Activated naive CD8-positive, alpha-beta T cell treated with anti-CD3 and anti-CD28 coated beads for 36 hours (primary cell): ENCODE results near the gene ANKRD13B. TPM values are rescaled to one million over a fixed set of nuclear protein-coding genes. Genes with fewer than 3 reads are reported as not detected.

Experiments
- DNase-seq: peaks from one replicate; pipeline ENCODE4 v3.0.0; 2021
- H3K27ac Mint-ChIP-seq: one replicate; pipeline ENCODE4 v1.8.0; 2022; ENCODE audit warnings: mild to moderate bottlenecking, moderate library complexity, mixed read lengths
- H3K27me3 Mint-ChIP-seq: one replicate; pipeline ENCODE4 v1.8.0; 2022; ENCODE audit warnings: mild to moderate bottlenecking, mixed read lengths
- H3K36me3 Mint-ChIP-seq: one replicate; pipeline ENCODE4 v1.8.0; 2021; ENCODE audit warnings: mild to moderate bottlenecking, mixed read lengths
- H3K4me1 Mint-ChIP-seq: one replicate; pipeline ENCODE4 v1.8.0; 2021; ENCODE audit warnings: mixed read lengths
- H3K4me3 Mint-ChIP-seq: one replicate; pipeline ENCODE4 v1.8.0; 2022; ENCODE audit warnings: mild to moderate bottlenecking, moderate library complexity, mixed read lengths
- H3K9me3 Mint-ChIP-seq: one replicate; pipeline ENCODE4 v1.8.0; 2022; ENCODE audit warnings: mixed read lengths
- total RNA-seq, 2 experiments: library from RNA; stranded (reverse); gene quantifications; one replicate each; pipeline ENCODE4 v1.2.3, GENCODE V29; 2021

The ANKRD13B gene
- total RNA-seq, 2 experiments from 2014 or later: 17.9 to 20.8 TPM

DNA sequence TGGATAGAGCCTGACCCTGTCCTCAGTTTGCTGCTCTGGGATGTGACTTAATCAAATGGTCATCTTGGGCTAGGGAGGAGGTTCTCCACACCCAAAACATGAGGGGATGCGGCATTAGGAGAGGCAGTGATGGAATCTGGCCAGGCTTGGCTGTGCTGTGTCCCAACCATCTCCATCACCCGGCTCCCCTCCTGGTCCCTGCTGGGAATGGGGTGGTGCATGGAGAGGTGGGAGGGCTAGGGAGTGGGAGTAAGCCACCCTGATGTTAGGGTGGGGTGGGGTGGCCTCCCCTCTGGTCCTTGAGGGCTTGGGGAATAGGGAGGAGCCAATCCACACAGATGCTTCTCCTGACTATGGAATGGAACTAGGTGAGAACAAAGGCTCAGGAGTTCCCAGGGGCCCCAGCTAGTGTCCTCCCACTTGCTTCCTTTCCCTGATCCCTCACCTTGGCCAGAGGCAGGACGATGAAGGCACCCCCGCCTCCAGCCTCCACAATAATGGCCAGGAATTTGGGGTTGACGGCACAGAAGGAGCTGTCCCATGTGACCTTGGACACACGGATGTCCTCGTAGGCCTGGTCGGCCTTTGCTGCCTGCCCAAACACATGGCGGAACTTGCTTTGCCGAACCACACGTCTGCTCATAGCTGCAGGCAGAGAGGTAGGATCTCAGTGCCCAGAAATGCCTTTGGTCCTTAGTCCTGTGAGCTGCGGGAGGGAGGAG, 28.0 kb downstream of the ANKRD13B start:
- no peak overlapping the region for H3K27ac Mint-ChIP-seq
- DNase-seq: no peak
- no peak overlapping the region for H3K4me3 Mint-ChIP-seq
- H3K9me3 Mint-ChIP-seq: no peaks in the 10 kb centered on the region
- H3K4me1 Mint-ChIP-seq: peaks cover 58% of the 10 kb centered on the region
- peaks cover 9% of the 10 kb centered on the region for H3K36me3 Mint-ChIP-seq
- H3K27me3 Mint-ChIP-seq: no peaks in the 10 kb centered on the region

DNA sequence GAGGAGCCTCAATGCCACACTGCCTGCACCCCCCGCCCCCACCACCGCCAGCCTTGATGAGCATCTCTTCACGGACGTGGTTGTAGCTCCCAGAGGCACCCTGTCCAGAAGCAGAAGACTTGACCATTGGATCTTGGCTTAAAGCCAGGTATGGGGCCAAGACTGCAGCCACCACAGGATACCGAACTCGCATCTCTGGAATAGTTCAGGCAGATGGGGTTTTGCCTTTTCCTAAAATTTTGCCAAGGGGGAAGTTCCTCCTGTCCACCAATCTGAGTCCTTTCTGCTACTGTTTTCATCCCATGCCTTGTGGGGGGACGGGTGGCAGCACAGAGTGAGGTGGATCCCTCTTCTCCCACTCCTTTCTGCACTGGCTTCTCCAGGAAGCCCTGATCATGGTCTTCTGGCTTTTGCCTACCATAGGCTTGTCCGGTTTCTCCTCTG, 28.8 kb downstream of the ANKRD13B start:
- Mint-ChIP-seq H3K27ac (no peak overlapping the region), H3K36me3 (peaks cover 9% of the 10 kb centered on the region), H3K4me1 (peaks cover 55% of the 10 kb centered on the region), H3K27me3 (no peaks in the 10 kb centered on the region), H3K4me3 (peak overlapping the region; percentile 75), H3K9me3 (no peaks in the 10 kb centered on the region)
- DNase-seq: no peak

DNA sequence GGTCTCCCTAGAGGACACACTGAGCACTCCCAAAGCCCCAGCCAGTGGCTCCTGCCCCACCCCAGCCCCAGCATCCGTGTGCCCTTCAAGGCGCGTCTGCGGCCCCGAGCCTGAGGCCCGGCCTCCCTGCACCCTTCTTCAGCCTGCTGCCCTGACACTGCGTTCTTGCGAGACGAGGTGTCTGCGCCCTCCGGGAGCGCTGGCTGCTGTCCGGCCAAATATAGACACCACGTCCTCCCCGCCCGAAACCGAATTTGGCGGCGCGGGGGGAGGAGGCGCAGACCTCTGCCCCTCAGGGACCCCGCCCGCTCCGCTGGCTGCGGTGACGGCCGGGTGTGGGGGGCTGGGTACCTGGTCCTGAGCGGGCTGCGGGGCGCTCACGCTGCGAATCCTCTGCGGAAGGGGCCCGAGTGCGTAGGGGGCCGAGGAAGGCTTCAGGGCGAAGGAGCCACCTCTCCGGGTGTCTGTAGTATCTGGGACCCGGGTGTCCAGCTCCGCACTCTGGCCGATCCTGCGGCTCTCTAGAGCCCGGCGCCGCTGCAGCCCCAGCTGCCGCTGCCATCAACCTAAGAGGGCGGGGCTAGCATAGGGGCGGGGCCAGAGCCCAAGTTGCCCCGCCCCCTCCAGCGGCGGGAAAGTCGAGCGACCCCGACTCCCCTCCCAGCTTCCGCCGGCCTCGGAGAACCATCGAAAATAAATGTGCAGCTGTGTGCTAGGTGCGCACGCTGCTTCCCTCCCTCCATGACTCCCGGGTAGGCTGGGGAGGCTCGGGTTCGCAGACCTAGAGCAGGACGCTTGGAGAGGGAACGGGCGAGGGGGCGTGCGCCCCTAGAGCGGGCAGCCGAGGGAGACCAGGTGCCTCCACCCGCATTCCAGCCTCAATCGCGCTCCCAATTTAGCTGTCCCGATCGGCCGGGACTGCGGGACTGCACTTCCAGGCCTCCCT, 29.7 kb downstream of the ANKRD13B start, which contains the start of gene CORO6:
Gene CORO6 (minus strand): TSS at position 576 of the 946 bp plus-strand sequence. CDS start 1,491 bp downstream, outside the sequence.
- peaks cover 9% of the 10 kb centered on the region for H3K36me3 Mint-ChIP-seq
- no peaks in the 10 kb centered on the region for H3K27me3 Mint-ChIP-seq
- H3K4me1 Mint-ChIP-seq: peaks cover 54% of the 10 kb centered on the region
- DNase-seq: peak; percentile 71
- no peaks in the 10 kb centered on the region for H3K9me3 Mint-ChIP-seq
- H3K4me3 Mint-ChIP-seq: peak within 1 kb of the TSS; percentile 75
- H3K27ac Mint-ChIP-seq: peak within 1 kb of the TSS; percentile 75

DNA sequence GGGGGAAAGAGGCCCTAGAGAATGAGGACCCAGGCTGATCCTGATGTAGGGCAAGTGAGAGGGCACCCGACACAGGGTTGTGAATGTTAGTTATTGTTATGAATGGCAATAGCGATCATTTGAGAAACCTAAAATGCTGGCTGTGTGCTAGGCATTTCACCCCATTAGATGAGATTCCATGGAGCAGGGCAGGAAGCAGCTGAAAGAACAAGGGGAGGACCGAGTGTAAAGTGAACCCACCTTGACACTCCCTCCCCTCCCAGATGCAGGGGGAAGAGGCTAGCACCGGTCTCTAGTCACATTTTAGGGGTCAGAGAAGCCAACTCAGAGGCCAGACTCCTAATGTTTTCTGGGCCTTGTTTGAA, 30.3 kb downstream of the ANKRD13B start:
- Mint-ChIP-seq H3K4me1 (peaks cover 55% of the 10 kb centered on the region), H3K9me3 (no peaks in the 10 kb centered on the region), H3K27ac (peak overlapping the region; percentile 75)

DNA sequence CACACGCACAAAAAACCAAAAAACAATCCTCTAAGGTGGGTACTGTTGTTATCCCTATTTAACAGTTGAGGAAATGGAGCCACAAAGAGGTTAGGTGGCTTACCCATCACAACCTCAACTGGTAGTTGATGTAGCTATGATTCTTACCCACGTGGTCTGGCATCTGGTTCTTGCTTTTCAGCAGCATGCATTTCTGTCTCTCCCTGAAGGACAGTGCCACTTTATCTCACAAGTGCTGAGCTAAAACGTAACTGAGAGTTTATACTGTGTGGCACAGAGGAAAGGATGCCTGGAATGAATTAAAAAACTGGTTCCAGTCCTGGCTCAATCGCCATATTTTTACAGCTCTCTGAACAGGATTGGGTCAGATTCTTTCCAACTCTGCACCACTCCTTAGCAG, 31.7 kb downstream of the ANKRD13B start:
- Mint-ChIP-seq H3K9me3 (no peaks in the 10 kb centered on the region), H3K27me3 (no peaks in the 10 kb centered on the region), H3K4me1 (peaks cover 66% of the 10 kb centered on the region), H3K36me3 (peaks cover 11% of the 10 kb centered on the region), H3K4me3 (no peak overlapping the region), H3K27ac (peak overlapping the region; percentile 75)
- no peak for DNase-seq

More for the DNA sequence above, 30.3 kb downstream of the ANKRD13B start:
- H3K36me3 Mint-ChIP-seq: peaks cover 9% of the 10 kb centered on the region
- no peak for DNase-seq
- no peaks in the 10 kb centered on the region for H3K27me3 Mint-ChIP-seq
- H3K4me3 Mint-ChIP-seq: peak overlapping the region; percentile 75

DNA sequence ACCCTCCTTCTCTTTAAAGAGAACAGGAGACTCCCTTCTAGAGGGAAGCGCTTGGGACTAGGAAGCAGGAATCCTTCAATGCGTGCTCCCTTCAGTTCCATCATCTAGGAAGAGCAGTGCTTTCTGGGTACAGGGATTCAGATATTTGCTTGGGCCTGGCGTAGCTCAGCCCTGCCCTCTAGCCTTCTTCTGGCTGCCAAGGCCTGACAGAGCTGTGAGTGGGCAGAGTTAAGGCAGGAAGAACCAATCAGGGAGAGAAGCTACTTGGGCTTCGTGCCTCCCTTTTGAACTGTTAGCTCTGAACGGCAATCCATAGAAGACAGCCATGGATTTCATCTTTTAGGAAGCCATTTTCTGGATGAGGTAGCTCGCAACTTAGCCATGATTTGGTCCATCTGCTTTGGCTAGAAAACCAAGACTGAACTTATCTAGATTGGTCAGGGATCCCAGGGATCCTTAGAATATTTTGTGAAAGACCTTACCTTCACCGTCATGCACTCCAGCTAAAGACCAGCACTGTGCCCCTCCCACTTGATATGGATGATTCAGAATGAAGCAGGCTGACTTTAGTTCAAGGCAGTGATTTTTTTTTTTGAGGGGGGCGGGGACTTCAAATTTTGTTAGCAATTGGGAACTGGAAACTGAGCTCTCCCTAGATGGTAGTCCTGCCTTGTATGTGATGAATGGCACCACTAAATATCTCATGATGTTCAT, 32.3 kb downstream of the ANKRD13B start:
- DNase-seq: no peak
- Mint-ChIP-seq H3K4me3 (no peak overlapping the region), H3K4me1 (peaks cover 70% of the 10 kb centered on the region), H3K27me3 (no peaks in the 10 kb centered on the region), H3K27ac (peak overlapping the region; percentile 75), H3K9me3 (no peaks in the 10 kb centered on the region), H3K36me3 (peaks cover 11% of the 10 kb centered on the region)

DNA sequence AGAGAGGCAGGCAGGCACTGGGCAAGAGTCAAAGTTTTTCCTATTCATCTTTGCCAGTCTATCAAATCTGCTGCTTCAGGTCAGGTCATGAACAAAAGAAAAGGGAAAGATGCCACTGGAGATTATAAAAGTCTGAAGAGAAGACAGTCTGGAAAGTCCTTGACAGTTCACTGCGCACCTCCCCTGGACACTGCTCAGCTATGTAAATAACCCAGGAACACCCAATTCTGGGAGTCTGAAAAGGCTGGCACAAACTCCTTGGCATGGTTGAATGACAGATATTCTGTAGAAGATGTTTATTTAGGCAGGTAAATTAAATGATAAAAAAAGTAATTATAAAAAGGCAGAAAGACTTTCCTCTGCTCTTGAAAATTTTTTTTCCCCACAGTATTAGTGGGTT, 35.0 kb downstream of the ANKRD13B start:
- no peak for DNase-seq
- Mint-ChIP-seq H3K27me3 (no peaks in the 10 kb centered on the region), H3K36me3 (peaks cover 15% of the 10 kb centered on the region), H3K27ac (no peak overlapping the region), H3K9me3 (no peaks in the 10 kb centered on the region), H3K4me1 (peaks cover 59% of the 10 kb centered on the region), H3K4me3 (no peak overlapping the region)

DNA sequence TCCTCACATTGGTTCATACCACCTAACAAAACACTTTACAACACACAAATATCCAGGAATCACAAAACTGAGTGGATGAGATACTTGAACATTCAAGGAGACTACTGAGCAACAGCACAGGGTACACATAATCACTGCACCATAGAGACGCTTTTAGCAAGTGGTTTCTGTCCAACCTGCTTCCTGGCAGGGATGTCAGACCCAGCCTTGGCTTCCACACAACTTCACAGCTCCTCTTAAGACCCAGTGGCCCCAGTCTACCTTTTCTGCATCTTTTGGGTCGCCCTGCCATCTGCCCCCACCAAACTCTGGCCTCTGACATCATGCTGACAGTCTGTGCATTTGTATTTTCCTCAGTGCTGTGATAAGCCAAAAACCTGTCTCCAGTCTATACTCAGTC, 35.7 kb downstream of the ANKRD13B start:
- Mint-ChIP-seq H3K27me3 (no peaks in the 10 kb centered on the region), H3K36me3 (peaks cover 15% of the 10 kb centered on the region), H3K4me1 (peaks cover 52% of the 10 kb centered on the region), H3K9me3 (no peaks in the 10 kb centered on the region), H3K4me3 (no peak overlapping the region), H3K27ac (peak overlapping the region; percentile 13)
- no peak for DNase-seq

DNA sequence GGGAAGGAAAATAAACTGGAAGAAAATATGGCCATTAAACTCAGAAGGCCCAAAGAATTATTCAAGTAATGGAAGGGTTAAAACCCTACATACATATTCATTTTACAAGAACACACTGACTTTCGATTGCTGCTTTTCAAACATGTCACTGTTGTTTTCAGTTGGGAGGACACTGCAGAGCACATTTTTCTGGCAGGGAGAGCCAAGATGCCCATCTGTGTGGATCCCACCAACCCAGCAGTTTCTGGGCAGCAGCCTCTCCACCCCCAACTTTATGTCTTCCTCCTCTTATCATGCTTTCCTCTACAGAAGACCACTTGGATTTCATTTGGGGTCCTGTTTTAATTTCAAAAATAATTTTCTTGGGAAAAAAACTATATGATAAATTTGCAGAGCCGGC, 36.9 kb downstream of the ANKRD13B start:
- Mint-ChIP-seq H3K4me3 (no peak overlapping the region), H3K9me3 (no peaks in the 10 kb centered on the region), H3K36me3 (peaks cover 16% of the 10 kb centered on the region), H3K27me3 (no peaks in the 10 kb centered on the region), H3K27ac (peak overlapping the region; percentile 36), H3K4me1 (peaks cover 43% of the 10 kb centered on the region)
- DNase-seq: no peak

DNA sequence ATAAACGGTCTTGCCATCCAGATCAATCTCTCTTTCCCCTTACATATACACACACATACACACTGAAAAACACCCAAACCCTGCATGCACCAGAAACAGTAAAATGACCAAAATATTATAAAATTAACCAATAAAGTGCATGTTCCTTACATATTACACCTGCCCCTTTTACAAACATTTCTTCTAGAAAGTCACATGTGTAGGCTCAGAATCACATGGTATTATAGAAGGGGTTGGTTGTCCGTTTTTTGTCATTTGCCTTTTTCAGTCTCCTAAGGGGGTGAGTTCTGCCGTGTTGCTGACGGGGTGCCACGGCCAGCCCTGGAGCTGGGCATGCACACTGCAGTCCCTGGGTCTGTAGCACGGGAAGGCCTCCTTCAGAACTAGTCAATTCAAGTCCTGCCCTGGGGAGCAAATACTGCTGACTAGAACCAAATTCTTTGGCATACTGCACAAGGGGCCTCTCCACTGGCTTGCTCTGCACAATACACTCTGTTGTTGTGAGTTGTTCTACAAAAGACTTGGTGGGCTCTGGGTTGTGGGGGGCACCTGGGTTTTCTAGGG, 37.8 kb downstream of the ANKRD13B start:
- H3K27ac Mint-ChIP-seq: no peak overlapping the region
- no peak for DNase-seq
- peaks cover 11% of the 10 kb centered on the region for H3K36me3 Mint-ChIP-seq
- H3K27me3 Mint-ChIP-seq: no peaks in the 10 kb centered on the region
- no peak overlapping the region for H3K4me3 Mint-ChIP-seq
- no peaks in the 10 kb centered on the region for H3K9me3 Mint-ChIP-seq
- peaks cover 35% of the 10 kb centered on the region for H3K4me1 Mint-ChIP-seq

DNA sequence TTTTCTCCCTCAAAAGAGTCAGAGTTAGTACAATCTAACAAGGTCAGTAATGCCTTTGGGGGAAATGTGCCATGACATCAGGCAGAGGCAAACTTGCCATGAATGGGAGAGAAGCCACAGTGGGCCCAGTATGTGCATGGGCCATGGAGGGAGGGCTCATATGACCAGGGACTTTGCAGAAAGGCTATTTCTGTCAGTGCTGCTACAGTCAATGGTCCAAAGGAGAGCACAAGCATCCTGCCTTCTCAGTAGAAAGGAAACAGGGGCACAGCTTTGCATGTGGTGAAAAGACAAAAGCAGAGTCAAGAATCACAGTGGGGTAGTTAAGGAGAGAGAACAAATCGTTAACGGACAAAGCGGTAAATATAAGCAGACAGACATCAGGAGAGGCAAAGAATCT, 41.0 kb downstream of the ANKRD13B start:
- Mint-ChIP-seq H3K36me3 (peaks cover 19% of the 10 kb centered on the region), H3K4me1 (peaks cover 16% of the 10 kb centered on the region), H3K4me3 (no peak overlapping the region), H3K27me3 (no peaks in the 10 kb centered on the region), H3K27ac (peak overlapping the region; percentile 22), H3K9me3 (no peaks in the 10 kb centered on the region)
- no peak for DNase-seq

DNA sequence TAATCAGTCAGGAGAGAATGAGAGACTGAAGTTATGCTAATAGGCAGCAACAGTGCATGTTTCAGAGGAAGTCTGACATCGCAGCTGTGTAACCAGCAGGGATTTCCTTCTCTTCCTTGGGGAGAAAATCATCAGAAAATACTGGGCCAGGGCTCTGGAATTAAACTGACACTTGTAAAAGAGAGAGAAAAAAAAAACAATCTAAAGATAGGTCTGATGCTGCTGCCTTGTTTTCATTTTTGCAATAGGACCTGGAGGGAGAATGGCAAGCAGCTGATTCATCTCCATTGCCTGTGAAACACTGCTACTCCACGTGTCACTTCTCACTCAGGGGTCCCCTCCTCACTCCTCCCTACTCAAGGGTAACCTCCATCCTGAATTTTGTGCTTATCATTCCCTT, 47.5 kb downstream of the ANKRD13B start:
- Mint-ChIP-seq H3K27ac (peak overlapping the region; percentile 77), H3K27me3 (no peaks in the 10 kb centered on the region), H3K36me3 (peaks cover 22% of the 10 kb centered on the region), H3K9me3 (no peaks in the 10 kb centered on the region), H3K4me3 (no peak overlapping the region), H3K4me1 (peaks cover 37% of the 10 kb centered on the region)
- DNase-seq: no peak

DNA sequence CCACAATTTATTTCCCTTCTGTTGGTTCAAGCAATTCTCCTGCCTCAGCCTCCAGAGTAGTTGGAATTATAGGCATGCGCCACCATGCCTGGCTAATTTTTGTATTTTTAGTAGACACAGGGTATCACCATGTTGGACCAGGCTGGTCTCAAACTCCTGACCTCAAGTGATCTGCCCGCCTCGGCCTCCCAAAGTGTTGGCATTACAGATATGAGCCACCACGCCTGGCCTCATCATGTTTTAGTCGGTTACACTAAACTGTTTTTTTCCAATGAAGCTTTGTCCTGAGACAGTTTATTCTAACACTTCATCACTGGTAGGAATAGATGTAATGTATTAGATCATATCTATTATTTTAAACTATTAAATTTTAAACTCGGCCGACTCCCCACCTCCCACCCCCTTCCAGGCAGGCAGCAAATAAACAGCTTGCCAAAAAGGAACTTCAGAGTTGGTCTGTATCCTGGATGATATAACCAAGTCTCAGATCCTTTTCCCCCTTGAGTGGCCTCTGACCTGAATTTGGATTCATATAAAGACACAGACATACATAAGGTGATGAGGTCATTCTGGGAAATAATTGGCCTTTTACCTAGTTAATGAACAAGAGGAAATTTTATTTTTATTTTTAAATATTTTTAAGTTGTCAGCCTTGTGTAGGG, 48.2 kb downstream of the ANKRD13B start:
- no peak overlapping the region for H3K4me3 Mint-ChIP-seq
- peaks cover 21% of the 10 kb centered on the region for H3K36me3 Mint-ChIP-seq
- peaks cover 44% of the 10 kb centered on the region for H3K4me1 Mint-ChIP-seq
- no peak for DNase-seq
- H3K27ac Mint-ChIP-seq: peak overlapping the region; percentile 77
- H3K27me3 Mint-ChIP-seq: no peaks in the 10 kb centered on the region
- no peaks in the 10 kb centered on the region for H3K9me3 Mint-ChIP-seq

DNA sequence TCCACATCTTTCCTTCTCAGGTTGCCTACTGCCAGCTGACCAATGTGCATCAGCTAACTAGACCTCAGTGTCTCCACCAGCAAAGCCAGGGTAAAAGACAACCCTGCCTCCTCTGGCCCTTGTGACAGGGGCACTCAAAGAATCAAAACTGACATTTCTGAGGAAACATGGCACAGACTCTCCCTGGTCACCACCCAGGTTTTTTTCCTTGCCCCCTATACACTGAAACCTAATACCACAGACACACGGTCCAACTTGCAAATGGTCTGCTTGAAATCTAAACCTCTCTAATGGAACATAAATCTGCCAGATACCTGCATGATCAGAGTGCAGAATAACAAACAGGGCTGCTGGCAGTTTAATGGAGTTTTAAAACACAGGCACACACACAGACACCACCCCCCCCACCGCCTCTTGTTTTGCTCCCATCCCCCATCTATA, 49.3 kb downstream of the ANKRD13B start:
- peak overlapping the region; percentile 65 for H3K27ac Mint-ChIP-seq
- DNase-seq: no peak
- peaks cover 45% of the 10 kb centered on the region for H3K4me1 Mint-ChIP-seq
- H3K9me3 Mint-ChIP-seq: no peaks in the 10 kb centered on the region
- H3K27me3 Mint-ChIP-seq: no peaks in the 10 kb centered on the region
- H3K4me3 Mint-ChIP-seq: no peak overlapping the region
- H3K36me3 Mint-ChIP-seq: peaks cover 15% of the 10 kb centered on the region
